GM10248 (cell line): ENCODE data around the gene OR5K4.

Experiments used
- CTCF ChIA-PET: fragments of 300-600 bp; sonication (Branson Sonifier 250); formaldehyde crosslinking; extraction: SDS; loops from one replicate; lab custom pipeline; 2021; ENCODE audit warnings: antibody characterized with exemption; lab: Yijun Ruan, JAX
- POLR2A ChIA-PET: fragments of 350-650 bp; sonication (Branson Sonifier 250); formaldehyde crosslinking; extraction: SDS; loops from one replicate; lab custom pipeline; 2020; ENCODE audit warnings: antibody characterized with exemption; lab: Yijun Ruan, JAX
- DNase-seq: peaks from one replicate; pipeline ENCODE4 v3.0.0; 2012; ENCODE audit errors: extremely low spot score
- CTCF ChIP-seq: IDR thresholded peaks from 2 replicates; pipeline ENCODE4 v1.5.1; 2012; ENCODE audit warnings: mild to moderate bottlenecking, low read depth; ENCODE audit errors: extremely low read depth, missing control alignments, control extremely low read depth

Gene OR5K4

GRCh38 chr3:98353554-98353953, at the start of gene OR5K4:
TSS of gene OR5K4 (plus strand) at chr3:98353854. CDS start at chr3:98353854, 0 bp downstream.
- ChIA-PET POLR2A (no interaction called here), CTCF (interaction anchor here (1.3 to 2.2 kb wide), 3 partner anchors 10 to 23 kb away, joined by 3 to 6 read pairs (median 5); no protein-coding TSS in a partner anchor)
- no peak for DNase-seq
- no peak for TF ChIP-seq CTCF

GRCh38 chr3:98322101-98322500, 31.6 kb upstream of the OR5K4 start:
- no peak for TF ChIP-seq CTCF
- no peak for DNase-seq
- ChIA-PET POLR2A (no interaction called here), CTCF (interaction anchor here (2.2 kb wide), 1 partner anchor 8 kb away, joined by 7 read pairs; no protein-coding TSS in a partner anchor)

- POLR2A ChIA-PET = no interaction called here
- DNase-seq = no peak
- no peak for TF ChIP-seq CTCF
- CTCF ChIA-PET = no interaction called here
Observed at GRCh38 chr3:98322686-98323085, 31.0 kb upstream of the OR5K4 start.

- TF ChIP-seq CTCF = no peak
- DNase-seq = no peak
- ChIA-PET CTCF (interaction anchor here (0.7 kb wide), 1 partner anchor 8 kb away, joined by 3 read pairs; no protein-coding TSS in a partner anchor), POLR2A (no interaction called here)
Observed at GRCh38 chr3:98323425-98323824, 30.2 kb upstream of the OR5K4 start.

- ChIA-PET POLR2A (no interaction called here), CTCF (interaction anchor here (0.9 to 2.3 kb wide), 3 partner anchors 11 to 669 kb away, joined by 3 to 11 read pairs (median 3); no protein-coding TSS in a partner anchor)
- TF ChIP-seq CTCF = no peak
- DNase-seq = no peak
Observed at GRCh38 chr3:98325055-98325454, 28.6 kb upstream of the OR5K4 start.

GRCh38 chr3:98326105-98326893, 27.4 kb upstream of the OR5K4 start:
- TF ChIP-seq CTCF = no peak
- POLR2A ChIA-PET = no interaction called here
- no peak for DNase-seq
- CTCF ChIA-PET = interaction anchor here (1.0 to 2.3 kb wide), 4 partner anchors 12 to 288 kb away, joined by 3 to 11 read pairs (median 4); no protein-coding TSS in a partner anchor
